K562 (cell line): ENCODE data around the gene IDH3G. TPM values are rescaled to one million over a fixed set of nuclear protein-coding genes. Genes with fewer than 3 reads are reported as not detected.

Source experiments
- polyA plus RNA-seq, 8 experiments: library from polyadenylated mRNA; depleted of rRNA in 4 of 8; stranded (reverse) in 5 of 8; unstranded in 3 of 8; fragments of >200 nt; fragmentation: Nextera tagmentation in 2 of 8; fragmentation: Illumina TruSeq in 1 of 8; extraction: Ambion mirVana in 2 of 8; extraction: Trizol in 1 of 8; gene quantifications; 2 replicates each; pipeline versions ENCODE4 v1.2.1 to v1.2.3, GENCODE V29; 2011 to 2014; ENCODE audit warnings: inconsistent platforms in 1 of 8, missing spikeins in 1 of 8
- total RNA-seq, 7 experiments: library from RNA; depleted of rRNA in 6 of 7; stranded (reverse); fragments of >200 nt in 6 of 7; fragmentation: Illumina TruSeq in 2 of 7; extraction: Trizol in 2 of 7; gene quantifications; 2 replicates each; pipeline versions ENCODE4 v1.2.1 to v1.2.3, GENCODE V29; 2011 to 2021; ENCODE audit warnings: low replicate concordance in 1 of 7
- TF ChIP-seq, protein P1 (sequence below), 2 experiments: fragments of 450-650 bp in 1 of 2; sonication (generic) in 1 of 2; formaldehyde crosslinking in 1 of 2; IDR thresholded peaks; 2 replicates each; pipeline versions ENCODE4 v1.7.1 to v1.9.0; 2016 to 2022; ENCODE audit warnings: inconsistent platforms in 1 of 2, mild to moderate bottlenecking in 1 of 2, missing genetic modification reagents in 1 of 2
- TF ChIP-seq, protein P2 (sequence below): IDR thresholded peaks from 2 replicates; pipeline ENCODE4 v1.6.1; 2011; ENCODE audit warnings: borderline replicate concordance, low read depth, mild to moderate bottlenecking, moderate library complexity, low read length; ENCODE audit not compliant: insufficient read depth, poor library complexity, severe bottlenecking
- TF ChIP-seq, protein P3 (sequence below): sonication (generic); formaldehyde crosslinking; IDR thresholded peaks from 2 replicates; pipeline ENCODE4 v1.8.1; 2023; ENCODE audit warnings: mild to moderate bottlenecking, missing genetic modification reagents

The IDH3G gene
- total and polyA plus RNA-seq, 9 of the 15 experiments (the other 6 are each of a cell fraction or from before 2014, with no cell fraction given), result 24.3 to 72.5 (median 37.9) TPM

DNA sequence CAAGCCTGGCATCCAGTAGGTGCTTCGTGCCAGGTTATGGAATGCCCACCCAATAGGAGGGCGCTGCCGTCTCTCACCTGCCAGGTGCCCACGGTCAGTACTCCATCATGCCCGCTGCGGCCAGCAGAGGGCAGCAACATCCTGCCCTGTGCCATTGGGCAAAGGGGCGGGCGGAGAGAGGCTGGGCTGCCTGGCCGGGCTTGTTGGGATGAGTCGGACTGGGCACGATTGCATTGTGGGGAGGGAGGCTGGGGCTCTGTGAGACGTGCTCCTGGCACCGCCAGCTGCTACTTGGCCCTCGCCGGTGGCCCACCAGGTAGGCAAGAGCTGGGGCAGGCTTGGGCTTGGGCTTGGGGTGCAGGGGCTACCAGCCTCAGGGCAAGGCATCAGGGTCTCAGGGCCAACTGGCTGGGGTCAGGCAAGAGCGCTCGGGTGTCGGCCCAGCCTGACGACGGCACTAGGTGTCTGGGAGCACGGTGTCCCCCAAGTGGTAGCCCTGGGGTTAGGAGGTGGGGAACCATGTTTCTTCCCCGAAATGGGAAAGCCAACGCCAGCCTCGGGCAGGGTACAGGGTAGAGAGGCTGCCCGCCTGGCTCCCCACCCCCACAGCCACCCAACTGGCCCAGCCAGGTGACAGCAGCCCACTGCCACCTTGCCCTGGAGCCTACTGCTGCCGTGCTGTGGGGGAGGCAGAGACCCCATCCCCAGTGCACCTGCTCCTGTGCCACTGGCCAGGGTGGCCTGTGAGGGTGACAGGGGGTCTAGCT, 30.0 kb downstream of the IDH3G start, which contains the start of gene PLXNB3 (continued):
- TF ChIP-seq, protein P1, sequence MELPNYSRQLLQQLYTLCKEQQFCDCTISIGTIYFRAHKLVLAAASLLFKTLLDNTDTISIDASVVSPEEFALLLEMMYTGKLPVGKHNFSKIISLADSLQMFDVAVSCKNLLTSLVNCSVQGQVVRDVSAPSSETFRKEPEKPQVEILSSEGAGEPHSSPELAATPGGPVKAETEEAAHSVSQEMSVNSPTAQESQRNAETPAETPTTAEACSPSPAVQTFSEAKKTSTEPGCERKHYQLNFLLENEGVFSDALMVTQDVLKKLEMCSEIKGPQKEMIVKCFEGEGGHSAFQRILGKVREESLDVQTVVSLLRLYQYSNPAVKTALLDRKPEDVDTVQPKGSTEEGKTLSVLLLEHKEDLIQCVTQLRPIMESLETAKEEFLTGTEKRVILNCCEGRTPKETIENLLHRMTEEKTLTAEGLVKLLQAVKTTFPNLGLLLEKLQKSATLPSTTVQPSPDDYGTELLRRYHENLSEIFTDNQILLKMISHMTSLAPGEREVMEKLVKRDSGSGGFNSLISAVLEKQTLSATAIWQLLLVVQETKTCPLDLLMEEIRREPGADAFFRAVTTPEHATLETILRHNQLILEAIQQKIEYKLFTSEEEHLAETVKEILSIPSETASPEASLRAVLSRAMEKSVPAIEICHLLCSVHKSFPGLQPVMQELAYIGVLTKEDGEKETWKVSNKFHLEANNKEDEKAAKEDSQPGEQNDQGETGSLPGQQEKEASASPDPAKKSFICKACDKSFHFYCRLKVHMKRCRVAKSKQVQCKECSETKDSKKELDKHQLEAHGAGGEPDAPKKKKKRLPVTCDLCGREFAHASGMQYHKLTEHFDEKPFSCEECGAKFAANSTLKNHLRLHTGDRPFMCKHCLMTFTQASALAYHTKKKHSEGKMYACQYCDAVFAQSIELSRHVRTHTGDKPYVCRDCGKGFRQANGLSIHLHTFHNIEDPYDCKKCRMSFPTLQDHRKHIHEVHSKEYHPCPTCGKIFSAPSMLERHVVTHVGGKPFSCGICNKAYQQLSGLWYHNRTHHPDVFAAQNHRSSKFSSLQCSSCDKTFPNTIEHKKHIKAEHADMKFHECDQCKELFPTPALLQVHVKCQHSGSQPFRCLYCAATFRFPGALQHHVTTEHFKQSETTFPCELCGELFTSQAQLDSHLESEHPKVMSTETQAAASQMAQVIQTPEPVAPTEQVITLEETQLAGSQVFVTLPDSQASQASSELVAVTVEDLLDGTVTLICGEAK (IDR thresholded peaks at IDR 0.05), result no peak
- TF ChIP-seq, protein P1 (CRISPR knock-in tag; IDR thresholded peaks at IDR 0.05), result no peak
- TF ChIP-seq, protein P2, sequence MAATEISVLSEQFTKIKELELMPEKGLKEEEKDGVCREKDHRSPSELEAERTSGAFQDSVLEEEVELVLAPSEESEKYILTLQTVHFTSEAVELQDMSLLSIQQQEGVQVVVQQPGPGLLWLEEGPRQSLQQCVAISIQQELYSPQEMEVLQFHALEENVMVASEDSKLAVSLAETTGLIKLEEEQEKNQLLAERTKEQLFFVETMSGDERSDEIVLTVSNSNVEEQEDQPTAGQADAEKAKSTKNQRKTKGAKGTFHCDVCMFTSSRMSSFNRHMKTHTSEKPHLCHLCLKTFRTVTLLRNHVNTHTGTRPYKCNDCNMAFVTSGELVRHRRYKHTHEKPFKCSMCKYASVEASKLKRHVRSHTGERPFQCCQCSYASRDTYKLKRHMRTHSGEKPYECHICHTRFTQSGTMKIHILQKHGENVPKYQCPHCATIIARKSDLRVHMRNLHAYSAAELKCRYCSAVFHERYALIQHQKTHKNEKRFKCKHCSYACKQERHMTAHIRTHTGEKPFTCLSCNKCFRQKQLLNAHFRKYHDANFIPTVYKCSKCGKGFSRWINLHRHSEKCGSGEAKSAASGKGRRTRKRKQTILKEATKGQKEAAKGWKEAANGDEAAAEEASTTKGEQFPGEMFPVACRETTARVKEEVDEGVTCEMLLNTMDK, result peak; percentile 3
- TF ChIP-seq, protein P3, sequence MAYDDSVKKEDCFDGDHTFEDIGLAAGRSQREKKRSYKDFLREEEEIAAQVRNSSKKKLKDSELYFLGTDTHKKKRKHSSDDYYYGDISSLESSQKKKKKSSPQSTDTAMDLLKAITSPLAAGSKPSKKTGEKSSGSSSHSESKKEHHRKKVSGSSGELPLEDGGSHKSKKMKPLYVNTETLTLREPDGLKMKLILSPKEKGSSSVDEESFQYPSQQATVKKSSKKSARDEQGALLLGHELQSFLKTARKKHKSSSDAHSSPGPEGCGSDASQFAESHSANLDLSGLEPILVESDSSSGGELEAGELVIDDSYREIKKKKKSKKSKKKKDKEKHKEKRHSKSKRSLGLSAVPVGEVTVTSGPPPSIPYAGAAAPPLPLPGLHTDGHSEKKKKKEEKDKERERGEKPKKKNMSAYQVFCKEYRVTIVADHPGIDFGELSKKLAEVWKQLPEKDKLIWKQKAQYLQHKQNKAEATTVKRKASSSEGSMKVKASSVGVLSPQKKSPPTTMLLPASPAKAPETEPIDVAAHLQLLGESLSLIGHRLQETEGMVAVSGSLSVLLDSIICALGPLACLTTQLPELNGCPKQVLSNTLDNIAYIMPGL (CRISPR knock-in tag), result 0 out of 2 replicates have a peak, but pooled peaks have one; percentile 20
